Pancreas (tissue), 10 donors: ENCODE results near the gene PALLD. TPM values are rescaled to one million over a fixed set of nuclear protein-coding genes. Genes with fewer than 3 reads are reported as not detected.

ENCODE experiments used
- ATAC-seq, 4 donors: fragments of 200-7000 bp; cut with Tn5 transposase; one replicate each; pipeline versions ENCODE4 v1.8.0 to v1.9.1; 2020; ENCODE audit warnings: mild to moderate bottlenecking in 4 of 4, moderate library complexity in 4 of 4
- DNase-seq, 6 donors: peaks; one replicate each; pipeline ENCODE4 v3.0.0-alpha.2; 2020
- FAIRE-seq: peaks from 2 replicates; lab custom pipeline; 2012; peaks lifted over from hg19 to GRCh38; lab: Jason Lieb, UNC
- H3K27ac ChIP-seq, 4 donors: fragments of 200-600 bp; sonication (generic); 1 replicate in 3 of 4; 2 replicates in 1 of 4; pipeline versions ENCODE4 v1.5.0 to v1.8.0; 2020
- H3K27me3 ChIP-seq, 4 donors: fragments of 200-600 bp; one replicate each; pipeline ENCODE4 v1.8.0; 2021
- H3K36me3 ChIP-seq, 3 donors: fragments of 200-600 bp; sonication (generic) in 1 of 3; one replicate each; pipeline versions ENCODE4 v1.5.0 to v1.8.0; 2020 to 2021
- H3K4me1 ChIP-seq, 3 donors: fragments of 200-600 bp; one replicate each; pipeline ENCODE4 v1.8.0; 2021
- H3K4me3 ChIP-seq, 4 donors: fragments of 200-600 bp; sonication (generic) in 2 of 4; one replicate each; pipeline versions ENCODE4 v1.5.0 to v1.8.0; 2020 to 2021
- H3K9me3 ChIP-seq, 4 donors: fragments of 200-600 bp; one replicate each; pipeline ENCODE4 v1.8.0; 2021
- CTCF ChIP-seq, 4 donors: fragments of 200-600 bp; sonication (generic) in 3 of 4; IDR thresholded peaks; one replicate each; pipeline versions ENCODE4 v1.5.0 to v1.8.0; 2021; ENCODE audit warnings: antibody characterized with exemption in 4 of 4
- WGBS, 2 donors: extraction: QIAGEN DNeasy Blood & Tissue Kit; methylation state at CpG; one replicate each; pipeline ENCODE4 v1.1.7; 2013; 5-methylcytosine and 5-hydroxymethylcytosine counted together
- intact Hi-C, 3 donors: fragments of 100-400 bp; cut with DNase I; formaldehyde crosslinking; loops; one replicate each; pipeline versions ENCODE4 v1.11.1 to v1.14.2; 2022
- polyA plus RNA-seq, 2 donors: library from polyadenylated mRNA; stranded (reverse); fragments of 200-250 nt; gene quantifications; one replicate each; pipeline ENCODE4 v1.2.3, GENCODE V29; 2013
- total RNA-seq, 6 donors: library from RNA; stranded (reverse); fragmentation: NEBNext Ultra II Directional in 4 of 6; extraction: Animal tissue kit (Norgen Biotek cat#: 25700) in 4 of 6; gene quantifications; one replicate each; pipeline versions ENCODE4 v1.2.1 to v1.2.4, GENCODE V29; 2021 to 2023
- donor health status: healthy with polysubstance abuse.
- donor health status: DM: no; HTN: no; CAD: no; lungs with moderate emphysema.
- donor health status: DM: no; HTN: no; CAD: no.
- donor health status: control.
- donor health status: control.
- donor health status: Bipolar disorder and iron deficiency.
- donor health status: DM: yes; HTN: yes; CAD: no.
- donor health status: DM: no; HTN: no; CAD: no.
- donor health status: DM: no; HTN: no; CAD: no.
- donor health status: DM: yes; HTN: yes; CAD: no.

Gene PALLD
- total and polyA plus RNA-seq, 8 donors, result 4.4 to 44.2 (median 14.1) TPM

GRCh38 chr4:168917138-168917779 lies 420.4 kb downstream of the PALLD start:
- Histone ChIP-seq H3K9me3 (no peaks in the 10 kb centered on the region), H3K27me3 (no peaks in the 10 kb centered on the region), H3K4me3 (no peak overlapping the region), H3K4me1 (no peaks in the 10 kb centered on the region), H3K27ac (no peak overlapping the region), H3K36me3 (peaks cover 0 to 4% (median 0%) of the 10 kb centered on the region in 3 donors)
- intact Hi-C loops, result loop anchor here in 2 of 3 donors (5.0 to 10.0 kb wide), 3 partner anchors 202 to 732 kb away; no protein-coding TSS in a partner anchor
- TF ChIP-seq CTCF (IDR thresholded peaks at IDR 0.05), result peak; percentile 14 to 44 (median 34)
- DNase-seq (no peak), FAIRE-seq (peak; percentile 93), ATAC-seq (peak in 3 of 4 donors; percentile 70 to 72 (median 70))
- WGBS, 2 donors, result 61 to 65% methylated on average over 8 of the region's 8 CpGs

GRCh38 chr4:168919706-168920324 lies 423.0 kb downstream of the PALLD start:
- Histone ChIP-seq H3K27me3 (no peaks in the 10 kb centered on the region), H3K27ac (no peak overlapping the region), H3K4me3 (no peak overlapping the region), H3K36me3 (no peaks in the 10 kb centered on the region), H3K9me3 (no peaks in the 10 kb centered on the region), H3K4me1 (no peaks in the 10 kb centered on the region)
- no peak for FAIRE-seq
- no peak for ATAC-seq
- intact Hi-C loops, result loop anchor here in 2 of 3 donors (5.0 to 10.0 kb wide), 4 partner anchors 205 to 735 kb away; no protein-coding TSS in a partner anchor
- DNase-seq, result no peak
- WGBS, 2 donors, result 77 to 87% methylated on average over 4 of the region's 4 CpGs
- no peak for TF ChIP-seq CTCF (IDR thresholded peaks at IDR 0.05)

- no peak overlapping the region for H3K4me3 ChIP-seq
- no peaks in the 10 kb centered on the region for H3K4me1 ChIP-seq
- intact Hi-C loops, result loop anchor here in 1 of 3 donors (10.0 kb wide), 1 partner anchor 564 kb away; no protein-coding TSS in a partner anchor
- H3K36me3 ChIP-seq, result no peaks in the 10 kb centered on the region
- no peaks in the 10 kb centered on the region for H3K27me3 ChIP-seq
- 82 to 84% methylated on average over 6 of the region's 6 CpGs for WGBS, 2 donors
- no peak for TF ChIP-seq CTCF (IDR thresholded peaks at IDR 0.05)
- FAIRE-seq (no peak), ATAC-seq (no peak), DNase-seq (no peak)
- H3K9me3 ChIP-seq, result no peaks in the 10 kb centered on the region
- no peak overlapping the region for H3K27ac ChIP-seq
Observed at GRCh38 chr4:168920441-168921065, 423.7 kb downstream of the PALLD start.

- TF ChIP-seq CTCF (IDR thresholded peaks at IDR 0.05), result peak; percentile 47 to 72 (median 60)
- H3K27ac ChIP-seq, result no peak overlapping the region
- intact Hi-C loops, result loop anchor here in 1 of 3 donors (10.0 kb wide), 1 partner anchor 561 kb away; no protein-coding TSS in a partner anchor
- 7 to 8% methylated on average over 3 of the region's 3 CpGs for WGBS, 2 donors
- H3K27me3 ChIP-seq, result no peaks in the 10 kb centered on the region
- H3K9me3 ChIP-seq, result no peaks in the 10 kb centered on the region
- FAIRE-seq, result no peak
- peaks cover 0 to 5% (median 0%) of the 10 kb centered on the region in 3 donors for H3K36me3 ChIP-seq
- peak; percentile 71 to 97 (median 92) for ATAC-seq
- H3K4me3 ChIP-seq, result no peak overlapping the region
- H3K4me1 ChIP-seq, result no peaks in the 10 kb centered on the region
- DNase-seq, result peak in 4 of 6 donors; percentile 35 to 70 (median 56)
Observed at GRCh38 chr4:168923526-168924194, 426.8 kb downstream of the PALLD start.
